Fibroblast of lung (primary cell): ENCODE data around the gene GOLGA5. TPM values are rescaled to one million over a fixed set of nuclear protein-coding genes. Genes with fewer than 3 reads are reported as not detected.
"Not testable (repeated sequence)": the region's sequence is repeated elsewhere in the genome, so short reads cannot be mapped to it uniquely, and the experiment has no call there.

Experiments used
- DNase-seq, 2 donors: peaks; one replicate each; pipeline versions ENCODE4 v3.0.0 to v3.0.0-alpha.2; 2010; ENCODE audit warnings: low read depth in 2 of 2
- H2AFZ ChIP-seq: 2 replicates; pipeline ENCODE4 v1.5.1; 2012; ENCODE audit warnings: low read length, control low read depth, inconsistent platforms
- H3K27ac ChIP-seq: 2 replicates; pipeline ENCODE4 v1.5.1; 2011; ENCODE audit warnings: low read length, control low read depth; ENCODE audit not compliant: insufficient read depth
- H3K27me3 ChIP-seq: 2 replicates; pipeline ENCODE4 v1.5.1; 2011; ENCODE audit warnings: mild to moderate bottlenecking, low read length; ENCODE audit not compliant: control insufficient read depth, insufficient read depth
- H3K36me3 ChIP-seq: 2 replicates; pipeline ENCODE4 v1.5.1; 2011; ENCODE audit warnings: low read length; ENCODE audit not compliant: control insufficient read depth, insufficient read depth
- H3K4me1 ChIP-seq: 2 replicates; pipeline ENCODE4 v1.5.1; 2011; ENCODE audit warnings: low read length; ENCODE audit not compliant: control insufficient read depth, insufficient read depth; ENCODE audit errors: extremely low read depth
- H3K4me2 ChIP-seq: 2 replicates; pipeline ENCODE4 v1.5.1; 2011; ENCODE audit warnings: low read length, control low read depth; ENCODE audit not compliant: insufficient read depth; ENCODE audit errors: extremely low read depth
- H3K4me3 ChIP-seq, 4 experiments: fragments of 200-600 bp in 1 of 4; sonication (generic) in 1 of 4; replicated peaks in 1 of 4; 2 replicates each; pipeline ENCODE4 v1.5.1; 2011 to 2016; ENCODE audit warnings: low read length in 4 of 4, low read depth in 3 of 4, mild to moderate bottlenecking in 3 of 4, control low read depth in 2 of 4, inconsistent platforms in 1 of 4, mixed read lengths in 1 of 4; ENCODE audit not compliant: insufficient read depth in 1 of 4; ENCODE audit errors: control extremely low read depth in 1 of 4
- H3K79me2 ChIP-seq: 2 replicates; pipeline ENCODE4 v1.5.1; 2012; ENCODE audit warnings: mild to moderate bottlenecking, low read length, inconsistent platforms; ENCODE audit not compliant: control insufficient read depth, insufficient read depth
- H3K9ac ChIP-seq: 2 replicates; pipeline ENCODE4 v1.5.1; 2011; ENCODE audit warnings: mild to moderate bottlenecking, low read length, control low read depth; ENCODE audit not compliant: insufficient read depth
- H3K9me3 ChIP-seq: 2 replicates; pipeline ENCODE4 v1.5.1; 2012; ENCODE audit warnings: low read depth, low read length; ENCODE audit not compliant: control insufficient read depth, insufficient read depth
- H4K20me1 ChIP-seq: 2 replicates; pipeline ENCODE4 v1.5.1; 2011; ENCODE audit warnings: low read length; ENCODE audit not compliant: control insufficient read depth, insufficient read depth; ENCODE audit errors: extremely low read depth
- CTCF ChIP-seq, 2 donors: IDR thresholded peaks in 1 of 2; conservative IDR thresholded peaks in 1 of 2; 1 replicate in 1 of 2; 2 replicates in 1 of 2; pipeline ENCODE4 v1.5.1; 2011 to 2012; ENCODE audit warnings: low read length in 2 of 2, control low read depth in 1 of 2, inconsistent platforms in 1 of 2, low read depth in 1 of 2, mild to moderate bottlenecking in 1 of 2
- EZH2 ChIP-seq: IDR thresholded peaks from 2 replicates; pipeline ENCODE4 v1.5.1; 2012; ENCODE audit warnings: low read length, control low read depth, mild to moderate bottlenecking; ENCODE audit errors: missing control alignments
- polyA plus RNA-seq, 2 donors: library from polyadenylated mRNA; depleted of rRNA in 1 of 2; stranded (reverse) in 1 of 2; unstranded in 1 of 2; fragments of >200 nt; gene quantifications; 2 replicates each; pipeline ENCODE4 v1.2.1, GENCODE V29; 2011 to 2012; ENCODE audit warnings: missing spikeins in 1 of 2
- total RNA-seq: library from RNA; depleted of rRNA; stranded (reverse); fragments of >200 nt; gene quantifications from 2 replicates; pipeline ENCODE4 v1.2.1, GENCODE V29; 2014

GOLGA5 gene
- total and polyA plus RNA-seq, 2 donors (not counting 1 experiment from before 2014, with no cell fraction given): 46.9 to 71.1 TPM

DNA sequence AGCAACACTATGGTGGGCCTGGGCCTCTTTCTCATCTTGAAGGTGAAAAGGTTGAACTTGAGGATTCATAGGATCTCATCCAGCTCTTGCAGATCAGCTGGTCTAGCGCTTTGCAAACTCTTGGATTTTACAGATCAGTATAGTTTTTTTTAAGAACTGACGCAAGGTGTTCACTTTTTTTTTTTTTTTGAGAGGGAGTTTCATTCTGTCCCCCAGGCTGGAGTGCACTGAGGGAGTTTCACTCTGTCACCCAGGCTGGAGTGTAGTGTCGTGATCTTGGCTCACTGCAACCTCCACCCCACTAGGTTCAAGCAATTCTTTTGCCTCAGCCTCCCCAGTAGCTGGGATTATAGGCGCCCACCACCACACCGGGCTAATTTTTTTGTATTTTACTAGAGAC, 25.3 kb upstream of the GOLGA5 start:
- no peaks in the 10 kb centered on the region for H3K36me3 ChIP-seq
- no peak overlapping the region for H3K4me2 ChIP-seq
- H3K9ac ChIP-seq: no peak overlapping the region
- no peaks in the 10 kb centered on the region for H3K27me3 ChIP-seq
- H3K4me1 ChIP-seq: no peaks in the 10 kb centered on the region
- no peaks in the 10 kb centered on the region for H4K20me1 ChIP-seq
- no peak overlapping the region for H3K4me3 ChIP-seq
- no peak overlapping the region for H2AFZ ChIP-seq
- H3K27ac ChIP-seq: no peak overlapping the region
- no peaks in the 10 kb centered on the region for H3K9me3 ChIP-seq
- no peaks in the 10 kb centered on the region for H3K79me2 ChIP-seq
- no peak for TF ChIP-seq CTCF (conservative IDR thresholded peaks at IDR 0.05 in 1 of 2, IDR thresholded peaks at IDR 0.05 in 1 of 2; ENCODE audit: low read depth in 1 of 2, low read length in 2 of 2)
- TF ChIP-seq EZH2: no peak
- DNase-seq: no peak

GRCh38 chr14:92770484-92770883, 23.6 kb upstream of the GOLGA5 start:
- H3K4me2 ChIP-seq: no peak overlapping the region
- H3K27me3 ChIP-seq: no peaks in the 10 kb centered on the region
- H3K9ac ChIP-seq: no peak overlapping the region
- no peaks in the 10 kb centered on the region for H4K20me1 ChIP-seq
- H3K4me1 ChIP-seq: no peaks in the 10 kb centered on the region
- H3K36me3 ChIP-seq: no peaks in the 10 kb centered on the region
- H3K4me3 ChIP-seq: no peak overlapping the region
- H3K9me3 ChIP-seq: no peaks in the 10 kb centered on the region
- H2AFZ ChIP-seq: no peak overlapping the region
- H3K79me2 ChIP-seq: no peaks in the 10 kb centered on the region
- TF ChIP-seq CTCF (conservative IDR thresholded peaks at IDR 0.05 in 1 of 2, IDR thresholded peaks at IDR 0.05 in 1 of 2; ENCODE audit: low read depth in 1 of 2, low read length in 2 of 2) (no peak), EZH2 (no peak)
- no peak overlapping the region for H3K27ac ChIP-seq
- DNase-seq: no peak

DNA sequence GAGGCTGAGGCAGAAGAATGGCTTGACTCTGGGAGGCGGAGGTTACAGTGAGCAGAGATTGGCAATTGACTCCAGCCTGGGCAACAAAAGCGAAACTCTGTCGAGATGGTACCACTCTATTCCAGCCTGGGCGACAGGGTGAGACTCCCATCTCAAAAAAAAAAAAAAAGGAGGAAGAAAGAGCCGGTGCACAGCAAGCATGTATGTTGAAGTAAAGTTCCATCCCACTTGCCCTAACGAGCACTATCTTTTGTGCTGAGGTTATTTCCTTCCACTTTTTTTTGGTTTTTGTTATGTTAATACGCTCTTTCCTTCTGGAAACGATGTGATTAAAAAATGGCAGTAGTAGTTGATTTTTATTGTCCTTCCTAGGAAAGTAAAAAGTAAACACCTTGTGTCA, 19.5 kb upstream of the GOLGA5 start:
- H3K36me3 ChIP-seq: no peaks in the 10 kb centered on the region
- H3K79me2 ChIP-seq: no peaks in the 10 kb centered on the region
- no peak for TF ChIP-seq CTCF (conservative IDR thresholded peaks at IDR 0.05 in 1 of 2, IDR thresholded peaks at IDR 0.05 in 1 of 2; ENCODE audit: low read depth in 1 of 2, low read length in 2 of 2)
- no peak for TF ChIP-seq EZH2
- DNase-seq: no peak
- no peaks in the 10 kb centered on the region for H3K27me3 ChIP-seq
- no peaks in the 10 kb centered on the region for H3K4me1 ChIP-seq
- H4K20me1 ChIP-seq: no peaks in the 10 kb centered on the region
- no peak overlapping the region for H3K4me2 ChIP-seq
- no peak overlapping the region for H3K4me3 ChIP-seq
- no peaks in the 10 kb centered on the region for H3K9me3 ChIP-seq
- H2AFZ ChIP-seq: no peak overlapping the region
- H3K27ac ChIP-seq: no peak overlapping the region
- H3K9ac ChIP-seq: no peak overlapping the region

DNA sequence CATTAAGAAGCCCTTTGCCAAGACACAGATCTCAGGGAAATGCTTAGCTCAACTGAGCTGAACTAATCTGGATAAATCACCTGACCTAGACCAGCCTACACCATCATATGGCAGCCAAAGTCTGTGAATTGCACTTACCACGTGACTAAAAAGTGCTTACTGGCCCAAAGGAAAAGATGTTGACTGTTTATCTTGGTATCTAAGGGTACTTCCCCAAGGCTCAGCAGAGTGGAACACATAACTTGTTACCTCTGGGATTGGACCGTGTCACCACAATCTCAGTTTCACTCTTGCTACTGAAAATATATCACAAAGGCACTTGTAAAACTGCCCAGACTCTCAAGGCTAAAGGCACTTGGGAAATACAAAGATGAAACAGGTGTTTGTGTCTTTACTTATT, 18.8 kb upstream of the GOLGA5 start:
- H4K20me1 ChIP-seq, H3K36me3 ChIP-seq, H3K4me3 ChIP-seq, H2AFZ ChIP-seq, H3K9ac ChIP-seq, H3K27ac ChIP-seq, H3K79me2 ChIP-seq, H3K4me1 ChIP-seq, H3K4me2 ChIP-seq, H3K9me3 ChIP-seq, H3K27me3 ChIP-seq: not testable (repeated sequence)
- peak in 1 of 2 donors; percentile 56 for DNase-seq

- H3K4me1 ChIP-seq, H3K27ac ChIP-seq, H2AFZ ChIP-seq, H3K27me3 ChIP-seq, H3K4me3 ChIP-seq, H3K9me3 ChIP-seq, H3K4me2 ChIP-seq, H3K9ac ChIP-seq, H4K20me1 ChIP-seq, H3K36me3 ChIP-seq, DNase-seq, H3K79me2 ChIP-seq: not testable (repeated sequence)
Observed at GRCh38 chr14:92778868-92779565, 15.1 kb upstream of the GOLGA5 start.
